HEK293T (cell line): ENCODE data around the gene LRRC51.

Experiments used
- CTCF ChIA-PET: fragments of 350-600 bp; formaldehyde crosslinking; extraction: SDS; loops from one replicate; lab custom pipeline; 2021; ENCODE audit warnings: antibody characterized with exemption, inconsistent platforms; lab: Yijun Ruan, JAX
- POLR2A ChIA-PET: fragments of 350-600 bp; formaldehyde crosslinking; extraction: SDS; loops from one replicate; lab custom pipeline; 2020; ENCODE audit warnings: antibody characterized with exemption, inconsistent platforms; lab: Yijun Ruan, JAX
- DNase-seq: peaks from one replicate; pipeline ENCODE4 v3.0.0; 2012; ENCODE audit warnings: mixed read lengths; ENCODE audit errors: extremely low spot score
- ARNT ChIP-seq: fragments of 450-650 bp; IDR thresholded peaks from 2 replicates; pipeline ENCODE4 v1.6.1; 2017; ENCODE audit warnings: mild to moderate bottlenecking
- BHLHE40 ChIP-seq: fragments of 450-650 bp; IDR thresholded peaks from 2 replicates; pipeline ENCODE4 v1.6.1; 2016; ENCODE audit warnings: mild to moderate bottlenecking, moderate library complexity, borderline replicate concordance
- CTBP1 ChIP-seq: fragments of 450-650 bp; IDR thresholded peaks from 2 replicates; pipeline ENCODE4 v1.6.1; 2016; ENCODE audit warnings: borderline replicate concordance
- ELF4 ChIP-seq: fragments of 450-650 bp; IDR thresholded peaks from 2 replicates; pipeline ENCODE4 v1.6.1; 2017; ENCODE audit warnings: antibody characterized with exemption
- FOXA1 ChIP-seq: fragments of 450-650 bp; IDR thresholded peaks from 2 replicates; pipeline ENCODE4 v1.6.1; 2016; ENCODE audit warnings: mild to moderate bottlenecking
- FOXK2 ChIP-seq: fragments of 450-650 bp; IDR thresholded peaks from 2 replicates; pipeline ENCODE4 v1.6.1; 2016; ENCODE audit warnings: mild to moderate bottlenecking
- FOXM1 ChIP-seq: fragments of 450-650 bp; IDR thresholded peaks from 2 replicates; pipeline ENCODE4 v1.6.1; 2017; ENCODE audit warnings: mild to moderate bottlenecking, borderline replicate concordance
- HDGF ChIP-seq: fragments of 450-650 bp; IDR thresholded peaks from 2 replicates; pipeline ENCODE4 v1.6.1; 2017; ENCODE audit warnings: antibody characterized with exemption, borderline replicate concordance
- L3MBTL2 ChIP-seq: fragments of 450-650 bp; conservative IDR thresholded peaks from 2 replicates; pipeline ENCODE4 v1.6.1; 2016; ENCODE audit warnings: mild to moderate bottlenecking
- LEF1 ChIP-seq: fragments of 450-650 bp; IDR thresholded peaks from 2 replicates; pipeline ENCODE4 v1.6.1; 2017; ENCODE audit warnings: mild to moderate bottlenecking, borderline replicate concordance
- NFRKB ChIP-seq: fragments of 450-650 bp; IDR thresholded peaks from 2 replicates; pipeline ENCODE4 v1.6.1; 2016; ENCODE audit warnings: mild to moderate bottlenecking, moderate library complexity
- SP1 ChIP-seq: fragments of 450-650 bp; IDR thresholded peaks from 2 replicates; pipeline ENCODE4 v1.6.1; 2017
- SUZ12 ChIP-seq: fragments of 450-650 bp; IDR thresholded peaks from 2 replicates; pipeline ENCODE4 v1.6.1; 2016; ENCODE audit warnings: mild to moderate bottlenecking
- TARDBP ChIP-seq: fragments of 450-650 bp; IDR thresholded peaks from 2 replicates; pipeline ENCODE4 v1.6.1; 2016
- ZNF384 ChIP-seq: fragments of 450-650 bp; IDR thresholded peaks from 2 replicates; pipeline ENCODE4 v1.6.1; 2016
- TF ChIP-seq, protein P1 (sequence below): fragments of 450-650 bp; IDR thresholded peaks from 2 replicates; pipeline ENCODE4 v1.6.1; 2016

The LRRC51 gene

DNA sequence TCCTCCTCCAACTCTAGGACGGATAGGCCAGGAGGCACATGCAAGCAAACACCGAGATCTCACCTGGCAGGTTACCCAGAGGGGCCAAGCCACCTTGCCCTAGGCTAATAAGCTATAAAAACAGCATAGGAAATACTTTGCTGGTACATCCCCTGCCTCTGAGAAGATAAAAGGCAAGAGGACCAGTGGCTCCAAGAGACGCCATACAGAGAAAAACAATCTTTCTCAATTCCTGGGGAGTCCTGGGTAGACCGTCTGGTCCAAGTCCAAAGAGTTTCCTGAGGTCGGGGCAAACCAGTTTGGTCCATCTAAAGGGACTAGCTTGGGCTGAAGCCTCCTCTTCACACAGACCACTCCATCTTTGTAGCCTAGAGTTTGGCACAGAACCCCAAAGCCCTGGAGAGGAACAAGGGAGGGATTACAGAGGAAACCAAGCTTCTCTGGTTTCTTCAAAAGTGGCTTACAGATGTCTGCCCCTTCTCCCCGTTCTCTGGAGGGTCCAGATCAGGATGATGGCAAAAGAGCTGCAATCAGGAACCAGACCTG, 40.7 kb upstream of the LRRC51 start:
- POLR2A ChIA-PET = interaction anchor here (0.8 to 1.9 kb wide), 4 partner anchors 9 to 72 kb away, joined by 3 to 6 read pairs (median 4); no protein-coding TSS in a partner anchor
- DNase-seq = no peak
- no peak for TF ChIP-seq TARDBP
- no peak for TF ChIP-seq LEF1
- TF ChIP-seq SP1 = no peak
- CTCF ChIA-PET = interaction anchor here (0.6 to 2.5 kb wide), 5 partner anchors 15 to 339 kb away, joined by 3 to 14 read pairs (median 5); no protein-coding TSS in a partner anchor

- TF ChIP-seq FOXM1 (peak; percentile 79; the same call in 1 of the 2 replicates), HDGF (no peak)
- TF ChIP-seq, protein P1, sequence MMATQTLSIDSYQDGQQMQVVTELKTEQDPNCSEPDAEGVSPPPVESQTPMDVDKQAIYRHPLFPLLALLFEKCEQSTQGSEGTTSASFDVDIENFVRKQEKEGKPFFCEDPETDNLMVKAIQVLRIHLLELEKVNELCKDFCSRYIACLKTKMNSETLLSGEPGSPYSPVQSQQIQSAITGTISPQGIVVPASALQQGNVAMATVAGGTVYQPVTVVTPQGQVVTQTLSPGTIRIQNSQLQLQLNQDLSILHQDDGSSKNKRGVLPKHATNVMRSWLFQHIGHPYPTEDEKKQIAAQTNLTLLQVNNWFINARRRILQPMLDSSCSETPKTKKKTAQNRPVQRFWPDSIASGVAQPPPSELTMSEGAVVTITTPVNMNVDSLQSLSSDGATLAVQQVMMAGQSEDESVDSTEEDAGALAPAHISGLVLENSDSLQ = peak; percentile 61
- peak; percentile 81 for DNase-seq
- ChIA-PET POLR2A (interaction anchor here (0.5 to 1.9 kb wide), 7 partner anchors 8 to 1117 kb away, joined by 3 to 6 read pairs (median 3); no protein-coding TSS in a partner anchor), CTCF (interaction anchor here (0.6 to 1.3 kb wide), 4 partner anchors 15 to 338 kb away, joined by 3 to 10 read pairs (median 4); no protein-coding TSS in a partner anchor)
These were observed 39.9 kb upstream of the LRRC51 start for GRCh38 chr11:72040491-72041363.

- ChIA-PET CTCF (interaction anchor here (1.3 kb wide), 1 partner anchor 16 kb away, joined by 10 read pairs; no protein-coding TSS in a partner anchor), POLR2A (interaction anchor here (0.6 to 1.9 kb wide), 3 partner anchors 9 to 67 kb away, joined by 3 to 6 read pairs (median 3); no protein-coding TSS in a partner anchor)
- TF ChIP-seq, protein P1 = no peak
- TF ChIP-seq SP1 (no peak), ARNT (no peak), FOXM1 (no peak), FOXK2 (no peak), CTBP1 (no peak), BHLHE40 (no peak), SUZ12 (no peak), TARDBP (no peak), LEF1 (no peak), ZNF384 (no peak), HDGF (no peak)
- DNase-seq = peak; percentile 52
These were observed 39.1 kb upstream of the LRRC51 start for GRCh38 chr11:72041364-72042063.

- DNase-seq = no peak
- ChIA-PET POLR2A (interaction anchor here (0.6 kb wide), 1 partner anchor 66 kb away, joined by 3 read pairs; no protein-coding TSS in a partner anchor), CTCF (no interaction called here)
- TF ChIP-seq LEF1 (no peak), ELF4 (no peak), ZNF384 (no peak), TARDBP (no peak), L3MBTL2 (no peak), ARNT (no peak), CTBP1 (no peak), FOXM1 (no peak), FOXA1 (no peak), NFRKB (no peak), BHLHE40 (no peak), HDGF (no peak), FOXK2 (no peak), SUZ12 (no peak), SP1 (no peak)
- TF ChIP-seq, protein P1 = no peak
These were observed 38.4 kb upstream of the LRRC51 start for GRCh38 chr11:72042064-72042745.

DNA sequence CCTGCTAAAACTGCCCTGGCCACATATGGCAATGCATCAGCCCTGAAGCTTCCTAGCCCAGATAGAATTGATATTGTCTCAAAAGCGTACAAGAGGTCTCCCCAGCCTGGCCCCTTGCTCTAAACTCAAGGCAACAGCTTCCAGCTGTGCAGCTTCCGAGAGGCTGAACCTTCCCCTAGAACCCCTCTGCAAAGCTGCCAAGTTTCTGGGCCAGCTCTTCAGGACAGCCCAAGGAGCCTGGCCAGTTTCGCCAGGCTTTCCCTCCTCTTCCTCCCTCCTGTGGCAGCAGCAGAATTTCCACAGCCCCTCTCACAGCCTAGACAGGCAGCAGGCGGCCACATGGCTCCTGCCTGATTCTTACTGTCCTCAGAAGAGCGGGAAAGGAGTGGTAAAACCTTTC, 34.8 kb upstream of the LRRC51 start:
- CTCF ChIA-PET = no interaction called here
- no peak for DNase-seq
- TF ChIP-seq ELF4 (no peak), ZNF384 (no peak), HDGF (no peak), FOXK2 (no peak), CTBP1 (no peak), FOXA1 (no peak), TARDBP (no peak), L3MBTL2 (no peak), FOXM1 (no peak), ARNT (no peak), SUZ12 (no peak), SP1 (no peak)
- TF ChIP-seq, protein P1 = no peak
- POLR2A ChIA-PET = no interaction called here
